MM.1S (cell line): ENCODE data around the gene GPR150.

ENCODE experiments used
- DNase-seq: peaks from one replicate; pipeline ENCODE4 v3.0.0-alpha.2; 2015
- H2AFZ ChIP-seq: fragments of 300-600 bp; sonication (generic); 2 replicates; pipeline ENCODE4 v1.6.0; 2016; ENCODE audit warnings: antibody characterized with exemption, low read length
- H3F3A ChIP-seq: fragments of 300-600 bp; sonication (generic); 2 replicates; pipeline ENCODE4 v1.6.1; 2016; ENCODE audit warnings: mild to moderate bottlenecking, antibody characterized with exemption, low read length, moderate library complexity, mixed read lengths; ENCODE audit not compliant: insufficient read depth
- H3K27ac ChIP-seq: fragments of 300-600 bp; sonication (generic); 2 replicates; pipeline ENCODE4 v1.5.1; 2016; ENCODE audit warnings: mild to moderate bottlenecking, low read length
- H3K27me3 ChIP-seq: fragments of 300-600 bp; sonication (generic); replicated peaks from 2 replicates; pipeline ENCODE4 v1.6.0; 2016; ENCODE audit warnings: low read length; ENCODE audit not compliant: insufficient read depth
- H3K36me3 ChIP-seq: fragments of 300-600 bp; sonication (generic); replicated peaks from 2 replicates; pipeline ENCODE4 v1.6.1; 2016; ENCODE audit warnings: mild to moderate bottlenecking, low read length, mixed read lengths; ENCODE audit not compliant: insufficient read depth
- H3K4me1 ChIP-seq: fragments of 300-600 bp; sonication (generic); 2 replicates; pipeline ENCODE4 v1.6.1; 2016; ENCODE audit warnings: low read length, mixed read lengths
- H3K4me2 ChIP-seq: fragments of 300-600 bp; sonication (generic); 2 replicates; pipeline ENCODE4 v1.6.0; 2016; ENCODE audit warnings: low read depth, low read length
- H3K4me3 ChIP-seq: fragments of 300-600 bp; sonication (generic); 2 replicates; pipeline ENCODE4 v1.5.1; 2016; ENCODE audit warnings: low read length, mixed read lengths
- H3K79me2 ChIP-seq: fragments of 300-600 bp; sonication (generic); 2 replicates; pipeline ENCODE4 v1.6.1; 2016; ENCODE audit warnings: mixed run types, low read length, mixed read lengths
- H3K9ac ChIP-seq: fragments of 300-600 bp; sonication (generic); 2 replicates; pipeline ENCODE4 v1.6.1; 2016; ENCODE audit warnings: low read length, mixed read lengths
- H3K9me2 ChIP-seq: fragments of 300-600 bp; sonication (generic); replicated peaks from 2 replicates; pipeline ENCODE4 v1.6.1; 2016; ENCODE audit warnings: mild to moderate bottlenecking, low read length, mixed read lengths; ENCODE audit not compliant: insufficient read depth
- H3K9me3 ChIP-seq: fragments of 300-600 bp; sonication (generic); replicated peaks from 2 replicates; pipeline ENCODE4 v1.6.1; 2016; ENCODE audit warnings: mild to moderate bottlenecking, low read length, mixed read lengths; ENCODE audit not compliant: insufficient read depth
- H4K20me1 ChIP-seq: fragments of 300-600 bp; sonication (generic); 2 replicates; pipeline ENCODE4 v1.6.1; 2016; ENCODE audit warnings: mild to moderate bottlenecking, low read length, moderate library complexity, mixed read lengths; ENCODE audit not compliant: insufficient read depth
- EZH2 ChIP-seq: fragments of 300-600 bp; sonication (generic); optimal IDR thresholded peaks from 2 replicates; pipeline ENCODE3; 2017; ENCODE audit warnings: low read depth, mild to moderate bottlenecking, antibody characterized with exemption, low read length, mixed read lengths
- EZH2phosphoT487 ChIP-seq: fragments of 300-600 bp; sonication (generic); IDR thresholded peaks from 2 replicates; pipeline ENCODE4 v1.6.1; 2018; ENCODE audit warnings: antibody characterized with exemption, low read length
- TF ChIP-seq, protein P1 (sequence below): fragments of 300-600 bp; sonication (generic); IDR thresholded peaks from 2 replicates; pipeline ENCODE4 v1.5.1; 2016; ENCODE audit warnings: antibody characterized with exemption, low read length, mixed read lengths

The GPR150 gene

GRCh38 chr5:95617057-95617456 lies 2.8 kb upstream of the GPR150 start:
- no peak overlapping the region for H2AFZ ChIP-seq
- H3K27ac ChIP-seq = no peak overlapping the region
- H3K4me2 ChIP-seq = no peak overlapping the region
- no peak for TF ChIP-seq EZH2phosphoT487
- no peak for TF ChIP-seq EZH2
- TF ChIP-seq, protein P1, sequence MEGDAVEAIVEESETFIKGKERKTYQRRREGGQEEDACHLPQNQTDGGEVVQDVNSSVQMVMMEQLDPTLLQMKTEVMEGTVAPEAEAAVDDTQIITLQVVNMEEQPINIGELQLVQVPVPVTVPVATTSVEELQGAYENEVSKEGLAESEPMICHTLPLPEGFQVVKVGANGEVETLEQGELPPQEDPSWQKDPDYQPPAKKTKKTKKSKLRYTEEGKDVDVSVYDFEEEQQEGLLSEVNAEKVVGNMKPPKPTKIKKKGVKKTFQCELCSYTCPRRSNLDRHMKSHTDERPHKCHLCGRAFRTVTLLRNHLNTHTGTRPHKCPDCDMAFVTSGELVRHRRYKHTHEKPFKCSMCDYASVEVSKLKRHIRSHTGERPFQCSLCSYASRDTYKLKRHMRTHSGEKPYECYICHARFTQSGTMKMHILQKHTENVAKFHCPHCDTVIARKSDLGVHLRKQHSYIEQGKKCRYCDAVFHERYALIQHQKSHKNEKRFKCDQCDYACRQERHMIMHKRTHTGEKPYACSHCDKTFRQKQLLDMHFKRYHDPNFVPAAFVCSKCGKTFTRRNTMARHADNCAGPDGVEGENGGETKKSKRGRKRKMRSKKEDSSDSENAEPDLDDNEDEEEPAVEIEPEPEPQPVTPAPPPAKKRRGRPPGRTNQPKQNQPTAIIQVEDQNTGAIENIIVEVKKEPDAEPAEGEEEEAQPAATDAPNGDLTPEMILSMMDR = no peak
- peaks cover 13% of the 10 kb centered on the region for H3K4me1 ChIP-seq
- no peaks in the 10 kb centered on the region for H3F3A ChIP-seq
- H3K79me2 ChIP-seq = no peaks in the 10 kb centered on the region
- DNase-seq = no peak
- H3K27me3 ChIP-seq = no peaks in the 10 kb centered on the region
- no peaks in the 10 kb centered on the region for H3K36me3 ChIP-seq
- H3K9me2 ChIP-seq = no peaks in the 10 kb centered on the region
- no peaks in the 10 kb centered on the region for H4K20me1 ChIP-seq
- H3K9me3 ChIP-seq = no peaks in the 10 kb centered on the region
- no peak overlapping the region for H3K9ac ChIP-seq
- H3K4me3 ChIP-seq = no peak overlapping the region

- Histone ChIP-seq H3K79me2 (no peaks in the 10 kb centered on the region), H3K9me2 (no peaks in the 10 kb centered on the region), H3K9ac (no peak overlapping the region), H4K20me1 (no peaks in the 10 kb centered on the region), H2AFZ (no peak overlapping the region), H3K4me3 (no peak overlapping the region), H3K27ac (no peak overlapping the region), H3K27me3 (no peaks in the 10 kb centered on the region), H3K4me1 (peaks cover 13% of the 10 kb centered on the region), H3K36me3 (no peaks in the 10 kb centered on the region), H3F3A (no peaks in the 10 kb centered on the region), H3K9me3 (no peaks in the 10 kb centered on the region), H3K4me2 (no peak overlapping the region)
- TF ChIP-seq EZH2phosphoT487 (no peak), EZH2 (no peak)
- TF ChIP-seq, protein P1 = no peak
- no peak for DNase-seq
These were observed 791 bp upstream of the GPR150 start for GRCh38 chr5:95619096-95619495.

- Histone ChIP-seq H3K4me2 (no peak overlapping the region), H3F3A (no peaks in the 10 kb centered on the region), H3K36me3 (no peaks in the 10 kb centered on the region), H3K4me1 (peaks cover 13% of the 10 kb centered on the region), H2AFZ (no peak overlapping the region), H3K27ac (no peak overlapping the region), H3K4me3 (no peak overlapping the region), H3K9ac (no peak overlapping the region), H3K9me2 (no peaks in the 10 kb centered on the region), H3K27me3 (no peaks in the 10 kb centered on the region), H3K79me2 (no peaks in the 10 kb centered on the region), H3K9me3 (no peaks in the 10 kb centered on the region), H4K20me1 (no peaks in the 10 kb centered on the region)
- DNase-seq = no peak
- TF ChIP-seq, protein P1 = no peak
- TF ChIP-seq EZH2 = no peak
- no peak for TF ChIP-seq EZH2phosphoT487
These were observed 315 bp upstream of the GPR150 start for GRCh38 chr5:95619514-95620029.
